ENCODE results near the gene PDLIM7. TPM values are rescaled to one million over a fixed set of nuclear protein-coding genes. Genes with fewer than 3 reads are reported as not detected.
"Not testable (repeated sequence)": the region's sequence is repeated elsewhere in the genome, so short reads cannot be mapped to it uniquely, and the experiment has no call there.

PDLIM7 gene
- total RNA-seq, 2 experiments from 2014 or later, result 38.8 to 58.0 TPM

- H3K9me3 ChIP-seq (ENCODE audit: low read length), result no peaks in the 10 kb centered on the region
- H3K9me2 ChIP-seq (ENCODE audit: insufficient read depth, low read length), result no peaks in the 10 kb centered on the region
- H3K79me2 ChIP-seq (ENCODE audit: insufficient read depth, low read depth, low read length), result no peaks in the 10 kb centered on the region
- intact Hi-C loops (cut with micrococcal nuclease; ENCODE audit: unreplicated experiment), result no loop called here
- no peaks in the 10 kb centered on the region for H4K20me1 ChIP-seq (ENCODE audit: insufficient read depth, low read length)
- no peak overlapping the region for H2AFZ ChIP-seq (ENCODE audit: low read length)
- peaks cover 18% of the 10 kb centered on the region for H3K4me1 ChIP-seq (ENCODE audit: insufficient read depth, low read length, poor library complexity, severe bottlenecking)
- DNase-seq (ENCODE audit: low spot score), result no peak
- CTCF ChIA-PET (ENCODE audit: unreplicated experiment), result interaction anchor here (0.5 kb wide), 1 partner anchor 130 kb away, joined by 3 read pairs; no protein-coding TSS in a partner anchor
- H3K4me3 ChIP-seq (ENCODE audit: low read depth, low read length, poor library complexity, severe bottlenecking), result no peak overlapping the region
- peaks cover 12% of the 10 kb centered on the region; the same call in 1 of the 2 replicates for H3K36me3 ChIP-seq (ENCODE audit: insufficient read depth, low read length)
- TF ChIP-seq, protein P1, sequence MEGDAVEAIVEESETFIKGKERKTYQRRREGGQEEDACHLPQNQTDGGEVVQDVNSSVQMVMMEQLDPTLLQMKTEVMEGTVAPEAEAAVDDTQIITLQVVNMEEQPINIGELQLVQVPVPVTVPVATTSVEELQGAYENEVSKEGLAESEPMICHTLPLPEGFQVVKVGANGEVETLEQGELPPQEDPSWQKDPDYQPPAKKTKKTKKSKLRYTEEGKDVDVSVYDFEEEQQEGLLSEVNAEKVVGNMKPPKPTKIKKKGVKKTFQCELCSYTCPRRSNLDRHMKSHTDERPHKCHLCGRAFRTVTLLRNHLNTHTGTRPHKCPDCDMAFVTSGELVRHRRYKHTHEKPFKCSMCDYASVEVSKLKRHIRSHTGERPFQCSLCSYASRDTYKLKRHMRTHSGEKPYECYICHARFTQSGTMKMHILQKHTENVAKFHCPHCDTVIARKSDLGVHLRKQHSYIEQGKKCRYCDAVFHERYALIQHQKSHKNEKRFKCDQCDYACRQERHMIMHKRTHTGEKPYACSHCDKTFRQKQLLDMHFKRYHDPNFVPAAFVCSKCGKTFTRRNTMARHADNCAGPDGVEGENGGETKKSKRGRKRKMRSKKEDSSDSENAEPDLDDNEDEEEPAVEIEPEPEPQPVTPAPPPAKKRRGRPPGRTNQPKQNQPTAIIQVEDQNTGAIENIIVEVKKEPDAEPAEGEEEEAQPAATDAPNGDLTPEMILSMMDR (conservative IDR thresholded peaks at IDR 0.05; ENCODE audit: low read length), result no peak
- TF ChIP-seq EZH2phosphoT487 (IDR thresholded peaks at IDR 0.05; ENCODE audit: borderline replicate concordance, low read depth, low read length), result no peak
- H3K4me2 ChIP-seq (ENCODE audit: low read length), result no peak overlapping the region
- POLR2A ChIA-PET, result no interaction called here
- BruUV-seq (replicated peaks), result no TSS peak
- H3K27ac ChIP-seq (ENCODE audit: low read depth, low read length, poor library complexity, severe bottlenecking), result no peak overlapping the region
These were observed 11.1 kb downstream of the PDLIM7 start for GRCh38 chr5:177486256-177486655.

DNA sequence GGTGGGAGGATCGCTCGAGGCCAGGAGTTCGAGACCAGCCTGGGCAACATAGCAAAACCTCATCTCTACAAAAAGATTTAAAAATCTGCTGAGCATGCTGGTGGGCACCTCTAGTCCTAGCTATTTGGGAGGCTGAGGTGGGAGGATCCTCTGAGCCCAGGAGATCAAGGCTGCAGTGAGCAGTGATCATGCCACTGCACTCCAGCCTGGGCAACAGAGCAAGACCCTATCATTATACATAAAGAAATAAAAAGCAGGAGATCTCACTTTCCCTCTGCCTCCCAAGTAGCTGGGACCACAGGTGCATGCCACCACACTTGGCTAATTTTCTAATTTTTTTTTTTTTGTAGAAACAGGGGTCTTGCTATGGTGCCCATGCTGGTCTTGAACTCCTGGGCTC is 11.7 kb downstream of the PDLIM7 start:
- peaks cover 18% of the 10 kb centered on the region for H3K4me1 ChIP-seq (ENCODE audit: insufficient read depth, low read length, poor library complexity, severe bottlenecking)
- H3K4me2 ChIP-seq (ENCODE audit: low read length); POLR2A ChIA-PET; H3K4me3 ChIP-seq (ENCODE audit: low read depth, low read length, poor library complexity, severe bottlenecking); H3K27ac ChIP-seq (ENCODE audit: low read depth, low read length, poor library complexity, severe bottlenecking); H3K9me2 ChIP-seq (ENCODE audit: insufficient read depth, low read length); DNase-seq (ENCODE audit: low spot score); H3K9me3 ChIP-seq (ENCODE audit: low read length); H4K20me1 ChIP-seq (ENCODE audit: insufficient read depth, low read length); CTCF ChIA-PET (ENCODE audit: unreplicated experiment); H2AFZ ChIP-seq (ENCODE audit: low read length); intact Hi-C loops (cut with micrococcal nuclease; ENCODE audit: unreplicated experiment); H3K79me2 ChIP-seq (ENCODE audit: insufficient read depth, low read depth, low read length); BruUV-seq (replicated peaks): not testable (repeated sequence)
- H3K36me3 ChIP-seq (ENCODE audit: insufficient read depth, low read length), result peaks cover 12% of the 10 kb centered on the region; the same call in 1 of the 2 replicates

DNA sequence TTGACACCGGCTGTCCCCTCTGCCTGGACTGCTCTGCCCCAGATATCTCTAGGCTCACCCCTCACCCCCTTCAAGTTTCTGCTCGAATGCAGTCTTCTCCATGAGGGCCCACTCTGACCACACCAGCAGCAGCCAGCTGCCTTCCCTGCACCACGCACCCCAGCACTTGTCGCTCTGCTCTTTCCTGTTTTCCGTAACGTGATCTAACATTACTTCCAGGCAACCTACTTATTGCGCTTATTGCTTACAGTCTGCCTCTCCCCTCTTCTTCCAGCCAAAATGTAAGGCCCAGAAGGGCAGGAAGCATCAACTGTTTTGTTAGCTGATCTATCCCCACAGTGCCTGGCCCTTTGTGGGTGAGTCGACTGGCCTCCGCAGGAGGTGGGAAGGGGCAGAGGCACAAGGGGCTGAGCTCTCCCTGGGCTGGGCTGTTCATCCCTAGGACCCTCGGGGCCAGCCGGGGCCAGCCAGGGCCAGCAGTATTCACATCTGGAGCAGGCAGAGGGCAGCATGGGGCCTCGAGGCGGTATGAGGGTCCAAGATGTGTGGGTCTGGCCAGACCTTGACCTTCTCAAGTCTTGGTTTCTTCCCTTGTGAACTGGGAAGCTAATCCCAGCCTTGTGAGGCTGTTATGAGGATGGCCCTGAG is 12.4 kb downstream of the PDLIM7 start:
- no peak overlapping the region for H3K4me3 ChIP-seq (ENCODE audit: low read depth, low read length, poor library complexity, severe bottlenecking)
- H3K79me2 ChIP-seq (ENCODE audit: insufficient read depth, low read depth, low read length), result no peaks in the 10 kb centered on the region
- H2AFZ ChIP-seq (ENCODE audit: low read length), result no peak overlapping the region
- H3K9me3 ChIP-seq (ENCODE audit: low read length), result no peaks in the 10 kb centered on the region
- no peaks in the 10 kb centered on the region for H4K20me1 ChIP-seq (ENCODE audit: insufficient read depth, low read length)
- no peak overlapping the region for H3K4me2 ChIP-seq (ENCODE audit: low read length)
- H3K36me3 ChIP-seq (ENCODE audit: insufficient read depth, low read length), result peaks cover 12% of the 10 kb centered on the region; the same call in 1 of the 2 replicates
- peaks cover 13% of the 10 kb centered on the region for H3K4me1 ChIP-seq (ENCODE audit: insufficient read depth, low read length, poor library complexity, severe bottlenecking)
- CTCF ChIA-PET (ENCODE audit: unreplicated experiment), result no interaction called here
- TF ChIP-seq, protein P1 (conservative IDR thresholded peaks at IDR 0.05; ENCODE audit: low read length), result no peak
- TF ChIP-seq EZH2phosphoT487 (IDR thresholded peaks at IDR 0.05; ENCODE audit: borderline replicate concordance, low read depth, low read length), result no peak
- BruUV-seq (replicated peaks), result no TSS peak
- POLR2A ChIA-PET, result no interaction called here
- DNase-seq (ENCODE audit: low spot score), result no peak
- no peak overlapping the region for H3K27ac ChIP-seq (ENCODE audit: low read depth, low read length, poor library complexity, severe bottlenecking)
- intact Hi-C loops (cut with micrococcal nuclease; ENCODE audit: unreplicated experiment), result no loop called here
- no peaks in the 10 kb centered on the region for H3K9me2 ChIP-seq (ENCODE audit: insufficient read depth, low read length)

Data from OCI-LY7 (cell line).